ENCODE results near the gene CRKL. TPM values are rescaled to one million over a fixed set of nuclear protein-coding genes. Genes with fewer than 3 reads are reported as not detected.

The CRKL gene
- total RNA-seq, 1 experiment from 2014 or later = 45.8 TPM

DNA sequence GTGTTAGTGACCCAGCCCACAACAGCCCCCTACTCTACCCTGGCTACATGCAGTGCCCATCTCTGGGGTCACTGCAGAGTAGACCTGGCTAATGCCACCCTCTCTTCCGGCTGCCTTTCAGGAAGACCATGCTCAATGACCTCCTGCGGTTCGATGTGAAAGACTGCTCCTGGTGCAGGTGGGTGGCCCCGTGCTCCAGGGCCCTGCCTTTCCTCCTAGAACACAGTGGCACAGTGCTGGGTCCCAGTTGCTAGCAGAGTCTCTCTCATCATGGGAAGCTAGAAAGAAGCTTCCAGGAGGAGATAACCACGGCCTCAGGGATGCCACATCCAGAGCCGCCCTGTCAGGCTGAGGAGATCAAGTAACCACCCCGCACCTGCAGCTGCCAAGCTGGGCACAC lies 68.5 kb downstream of the CRKL start:
- CTCF ChIA-PET = no interaction called here
- POLR2A ChIA-PET (ENCODE audit: unreplicated experiment) = no interaction called here

DNA sequence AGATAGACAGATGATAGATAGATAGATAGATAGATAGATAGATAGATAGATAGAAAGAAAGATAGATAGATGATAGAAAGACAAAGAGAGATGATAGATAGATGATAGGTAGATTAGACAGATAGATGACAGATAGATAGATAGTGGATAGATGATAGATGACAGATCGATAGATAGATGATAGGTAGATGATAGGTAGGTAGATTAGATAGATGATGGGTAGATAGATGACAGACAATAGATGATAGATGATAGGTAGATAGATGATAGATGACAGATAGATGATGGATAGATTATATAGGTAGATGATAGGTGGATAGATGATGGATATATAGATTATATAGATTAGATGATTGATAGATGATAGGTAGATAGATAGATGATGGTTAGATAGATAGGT lies 69.2 kb downstream of the CRKL start:
- BruUV-seq (replicated peaks) = no TSS peak
- H3K9me3 ChIP-seq (ENCODE audit: insufficient read depth, low read depth) = no peaks in the 10 kb centered on the region
- POLR2A ChIA-PET (ENCODE audit: unreplicated experiment) = no interaction called here
- no peak overlapping the region for H3K4me2 ChIP-seq
- no peak overlapping the region for H2AFZ ChIP-seq
- intact Hi-C loops (cut with micrococcal nuclease; ENCODE audit: unreplicated experiment) = no loop called here
- no peaks in the 10 kb centered on the region for H3F3A ChIP-seq (ENCODE audit: insufficient read depth, low read depth)
- H4K20me1 ChIP-seq (ENCODE audit: insufficient read depth) = no peaks in the 10 kb centered on the region
- H3K27ac ChIP-seq = no peak overlapping the region
- no peaks in the 10 kb centered on the region for H3K9me2 ChIP-seq (ENCODE audit: insufficient read depth)
- H3K36me3 ChIP-seq (ENCODE audit: low read depth) = no peaks in the 10 kb centered on the region
- TF ChIP-seq, protein P1, sequence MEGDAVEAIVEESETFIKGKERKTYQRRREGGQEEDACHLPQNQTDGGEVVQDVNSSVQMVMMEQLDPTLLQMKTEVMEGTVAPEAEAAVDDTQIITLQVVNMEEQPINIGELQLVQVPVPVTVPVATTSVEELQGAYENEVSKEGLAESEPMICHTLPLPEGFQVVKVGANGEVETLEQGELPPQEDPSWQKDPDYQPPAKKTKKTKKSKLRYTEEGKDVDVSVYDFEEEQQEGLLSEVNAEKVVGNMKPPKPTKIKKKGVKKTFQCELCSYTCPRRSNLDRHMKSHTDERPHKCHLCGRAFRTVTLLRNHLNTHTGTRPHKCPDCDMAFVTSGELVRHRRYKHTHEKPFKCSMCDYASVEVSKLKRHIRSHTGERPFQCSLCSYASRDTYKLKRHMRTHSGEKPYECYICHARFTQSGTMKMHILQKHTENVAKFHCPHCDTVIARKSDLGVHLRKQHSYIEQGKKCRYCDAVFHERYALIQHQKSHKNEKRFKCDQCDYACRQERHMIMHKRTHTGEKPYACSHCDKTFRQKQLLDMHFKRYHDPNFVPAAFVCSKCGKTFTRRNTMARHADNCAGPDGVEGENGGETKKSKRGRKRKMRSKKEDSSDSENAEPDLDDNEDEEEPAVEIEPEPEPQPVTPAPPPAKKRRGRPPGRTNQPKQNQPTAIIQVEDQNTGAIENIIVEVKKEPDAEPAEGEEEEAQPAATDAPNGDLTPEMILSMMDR (conservative IDR thresholded peaks at IDR 0.05) = no peak
- no peak for TF ChIP-seq EZH2 (IDR thresholded peaks at IDR 0.05; ENCODE audit: low read depth)
- H3K79me2 ChIP-seq (ENCODE audit: low read depth) = no peaks in the 10 kb centered on the region
- peaks cover 8% of the 10 kb centered on the region; the same call in 1 of the 2 replicates for H3K4me1 ChIP-seq (replicated peaks; ENCODE audit: insufficient read depth)
- CTCF ChIA-PET = no interaction called here
- no peaks in the 10 kb centered on the region for H3K27me3 ChIP-seq (ENCODE audit: insufficient read depth, low read depth)
- H3K4me3 ChIP-seq = no peak overlapping the region
- no peak for DNase-seq

More for the DNA sequence above, 68.5 kb downstream of the CRKL start:
- H3K9me3 ChIP-seq (ENCODE audit: insufficient read depth, low read depth) = no peaks in the 10 kb centered on the region
- no peaks in the 10 kb centered on the region for H3K27me3 ChIP-seq (ENCODE audit: insufficient read depth, low read depth)
- no peak overlapping the region for H3K4me2 ChIP-seq
- no peaks in the 10 kb centered on the region for H3F3A ChIP-seq (ENCODE audit: insufficient read depth, low read depth)
- intact Hi-C loops (cut with micrococcal nuclease; ENCODE audit: unreplicated experiment) = no loop called here
- no peak for DNase-seq
- no peak overlapping the region for H2AFZ ChIP-seq
- no peak overlapping the region for H3K4me3 ChIP-seq
- H3K27ac ChIP-seq = no peak overlapping the region
- no peaks in the 10 kb centered on the region for H3K9me2 ChIP-seq (ENCODE audit: insufficient read depth)
- no TSS peak for BruUV-seq (replicated peaks)
- no peaks in the 10 kb centered on the region for H3K36me3 ChIP-seq (ENCODE audit: low read depth)
- H3K79me2 ChIP-seq (ENCODE audit: low read depth) = no peaks in the 10 kb centered on the region
- H3K4me1 ChIP-seq (replicated peaks; ENCODE audit: insufficient read depth) = peaks cover 8% of the 10 kb centered on the region; the same call in 1 of the 2 replicates
- TF ChIP-seq EZH2 (IDR thresholded peaks at IDR 0.05; ENCODE audit: low read depth) = no peak
- TF ChIP-seq, protein P1 (conservative IDR thresholded peaks at IDR 0.05) = no peak
- no peaks in the 10 kb centered on the region for H4K20me1 ChIP-seq (ENCODE audit: insufficient read depth)

DNA sequence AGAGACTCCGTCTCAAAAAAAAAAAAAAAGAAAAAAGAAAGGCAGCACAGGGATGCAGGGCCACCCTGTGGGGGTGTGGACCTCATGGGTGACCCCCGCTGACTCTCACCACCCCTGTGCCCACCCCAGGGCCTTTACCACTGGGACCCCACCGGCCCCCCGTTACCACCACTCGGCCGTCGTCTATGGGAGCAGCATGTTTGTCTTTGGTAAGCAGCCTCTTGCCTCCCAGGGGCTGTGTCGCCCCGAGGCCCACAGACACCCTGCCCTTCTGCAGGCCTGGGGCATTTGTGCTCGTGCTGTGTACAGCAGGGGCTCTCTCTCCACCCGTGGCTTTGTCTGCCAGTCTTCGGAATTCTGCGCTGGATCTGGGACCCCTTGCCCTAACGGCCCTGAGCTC lies 70.2 kb downstream of the CRKL start:
- Histone ChIP-seq H3K79me2 (ENCODE audit: low read depth) (no peaks in the 10 kb centered on the region), H3K4me2 (no peak overlapping the region), H3F3A (ENCODE audit: insufficient read depth, low read depth) (no peaks in the 10 kb centered on the region), H3K9me3 (ENCODE audit: insufficient read depth, low read depth) (no peaks in the 10 kb centered on the region), H4K20me1 (ENCODE audit: insufficient read depth) (no peaks in the 10 kb centered on the region), H2AFZ (no peak overlapping the region), H3K27ac (no peak overlapping the region), H3K36me3 (ENCODE audit: low read depth) (no peaks in the 10 kb centered on the region), H3K9me2 (ENCODE audit: insufficient read depth) (no peaks in the 10 kb centered on the region), H3K4me1 (replicated peaks; ENCODE audit: insufficient read depth) (peaks cover 8% of the 10 kb centered on the region; the same call in 1 of the 2 replicates), H3K27me3 (ENCODE audit: insufficient read depth, low read depth) (no peaks in the 10 kb centered on the region), H3K4me3 (no peak overlapping the region)
- intact Hi-C loops (cut with micrococcal nuclease; ENCODE audit: unreplicated experiment) = no loop called here
- BruUV-seq (replicated peaks) = no TSS peak
- CTCF ChIA-PET = no interaction called here
- DNase-seq = no peak
- POLR2A ChIA-PET (ENCODE audit: unreplicated experiment) = no interaction called here
- TF ChIP-seq, protein P1 (conservative IDR thresholded peaks at IDR 0.05) = no peak

All from PC-9 (cell line).